Liver (tissue), 9 donors: ENCODE data around the gene NDUFS4. TPM values are rescaled to one million over a fixed set of nuclear protein-coding genes. Genes with fewer than 3 reads are reported as not detected.

Experiments used
- DNase-seq: peaks from one replicate; pipeline ENCODE4 v3.0.0-alpha.2; 2017; ENCODE audit warnings: low spot score
- H3K27ac ChIP-seq, 2 donors: one replicate each; pipeline ENCODE4 v1.7.0; 2013; ENCODE audit warnings: inconsistent platforms in 2 of 2, low read length in 2 of 2, control low read depth in 1 of 2, low read depth in 1 of 2, mild to moderate bottlenecking in 1 of 2
- H3K27me3 ChIP-seq, 4 donors: one replicate each; pipeline versions ENCODE4 v1.6.1 to v1.7.0; 2013; ENCODE audit warnings: low read length in 3 of 4, inconsistent platforms in 1 of 4, mild to moderate bottlenecking in 1 of 4, moderate library complexity in 1 of 4; ENCODE audit not compliant: control insufficient read depth in 4 of 4, insufficient read depth in 4 of 4
- H3K36me3 ChIP-seq, 4 donors: one replicate each; pipeline versions ENCODE4 v1.6.1 to v1.7.0; 2013; ENCODE audit warnings: low read length in 3 of 4, mild to moderate bottlenecking in 3 of 4, low read depth in 1 of 4, moderate library complexity in 1 of 4; ENCODE audit not compliant: control insufficient read depth in 4 of 4, insufficient read depth in 3 of 4
- H3K4me1 ChIP-seq, 4 donors: one replicate each; pipeline versions ENCODE4 v1.6.1 to v1.7.0; 2013; ENCODE audit warnings: low read length in 3 of 4, mild to moderate bottlenecking in 3 of 4, moderate library complexity in 1 of 4; ENCODE audit not compliant: control insufficient read depth in 4 of 4, insufficient read depth in 4 of 4
- H3K4me3 ChIP-seq, 3 donors: one replicate each; pipeline versions ENCODE4 v1.6.1 to v1.7.0; 2013; ENCODE audit warnings: low read length in 3 of 3, control low read depth in 1 of 3, low read depth in 1 of 3, mild to moderate bottlenecking in 1 of 3
- H3K9ac ChIP-seq, 2 donors: one replicate each; pipeline ENCODE4 v1.7.0; 2013; ENCODE audit warnings: low read length in 2 of 2, mild to moderate bottlenecking in 2 of 2, moderate library complexity in 2 of 2, control low read depth in 1 of 2, low read depth in 1 of 2
- H3K9me3 ChIP-seq, 4 donors: one replicate each; pipeline versions ENCODE4 v1.6.1 to v1.7.0; 2013; ENCODE audit warnings: low read length in 3 of 4; ENCODE audit not compliant: control insufficient read depth in 4 of 4
- FOXA1 ChIP-seq: IDR thresholded peaks from 2 replicates; pipeline ENCODE4 v1.6.1; 2016; ENCODE audit warnings: antibody characterized with exemption
- FOXA2 ChIP-seq: IDR thresholded peaks from 2 replicates; pipeline ENCODE4 v1.6.1; 2016; ENCODE audit warnings: antibody characterized with exemption
- GABPA ChIP-seq, 2 donors: IDR thresholded peaks in 1 of 2; conservative IDR thresholded peaks in 1 of 2; 2 replicates each; pipeline ENCODE4 v1.6.1; 2016; ENCODE audit warnings: antibody characterized with exemption in 2 of 2, mild to moderate bottlenecking in 1 of 2, moderate library complexity in 1 of 2
- HNF4A ChIP-seq, 2 donors: conservative IDR thresholded peaks; 2 replicates each; pipeline ENCODE4 v1.6.1; 2016; ENCODE audit warnings: antibody characterized with exemption in 2 of 2, mild to moderate bottlenecking in 2 of 2
- HNF4G ChIP-seq: IDR thresholded peaks from 2 replicates; pipeline ENCODE4 v1.6.1; 2016; ENCODE audit warnings: antibody characterized with exemption
- JUND ChIP-seq, 2 donors: IDR thresholded peaks; 2 replicates each; pipeline ENCODE4 v1.6.1; 2016; ENCODE audit warnings: antibody characterized with exemption in 2 of 2
- NR2F2 ChIP-seq: IDR thresholded peaks from 2 replicates; pipeline ENCODE4 v1.6.1; 2016; ENCODE audit warnings: antibody characterized with exemption
- RAD21 ChIP-seq, 2 donors: IDR thresholded peaks; 2 replicates each; pipeline ENCODE4 v1.6.1; 2016; ENCODE audit warnings: antibody characterized with exemption in 2 of 2, mild to moderate bottlenecking in 2 of 2
- RXRA ChIP-seq, 2 donors: IDR thresholded peaks; 2 replicates each; pipeline ENCODE4 v1.6.1; 2017 to 2018; ENCODE audit warnings: antibody characterized with exemption in 2 of 2, mild to moderate bottlenecking in 1 of 2
- SP1 ChIP-seq: IDR thresholded peaks from 2 replicates; pipeline ENCODE4 v1.6.1; 2018; ENCODE audit warnings: antibody characterized with exemption, mild to moderate bottlenecking
- TAF1 ChIP-seq: conservative IDR thresholded peaks from 2 replicates; pipeline ENCODE4 v1.6.1; 2016; ENCODE audit warnings: antibody characterized with exemption, mild to moderate bottlenecking
- YY1 ChIP-seq: IDR thresholded peaks from 2 replicates; pipeline ENCODE4 v1.6.1; 2016; ENCODE audit warnings: antibody characterized with exemption, mild to moderate bottlenecking
- WGBS: extraction: QIAGEN DNeasy Blood & Tissue Kit; methylation state at CpG from one replicate; pipeline ENCODE4 v1.1.7; 2013; 5-methylcytosine and 5-hydroxymethylcytosine counted together
- polyA plus RNA-seq, 2 donors: library from polyadenylated mRNA; stranded (reverse) in 1 of 2; unstranded in 1 of 2; fragments of 200-250 nt in 1 of 2; fragments of >200 nt in 1 of 2; fragmentation: Nextera tagmentation in 1 of 2; extraction: Ambion mirVana in 1 of 2; gene quantifications; one replicate each; pipeline versions ENCODE4 v1.2.1 to v1.2.3, GENCODE V29; 2013 to 2015
- total RNA-seq, 2 donors: library from RNA; depleted of rRNA; stranded (reverse); fragments of >200 nt; gene quantifications; one replicate each; pipeline ENCODE4 v1.2.3, GENCODE V29; 2014
- TF ChIP-seq, protein P1 (sequence below): IDR thresholded peaks from 2 replicates; pipeline ENCODE4 v1.6.1; 2016; ENCODE audit warnings: antibody characterized with exemption, mild to moderate bottlenecking
- TF ChIP-seq, protein P2 (sequence below): IDR thresholded peaks from 2 replicates; pipeline ENCODE4 v1.6.1; 2016; ENCODE audit warnings: antibody characterized with exemption
- TF ChIP-seq, protein P3 (sequence below): fragments of 150-350 bp; IDR thresholded peaks from 2 replicates; pipeline ENCODE4 v1.5.1; 2017; ENCODE audit warnings: improper control_type of control experiment, low read depth, low read length; ENCODE audit not compliant: missing input control
- TF ChIP-seq, protein P4 (sequence below): IDR thresholded peaks from 2 replicates; pipeline ENCODE4 v1.6.1; 2016; ENCODE audit warnings: antibody characterized with exemption
- TF ChIP-seq, protein P5 (sequence below): IDR thresholded peaks from 2 replicates; pipeline ENCODE4 v1.6.1; 2016; ENCODE audit warnings: antibody characterized with exemption
- donor health status: healthy.
- donor health status: healthy.
- donor health status: healthy.
- donor health status: healthy.
- donor health status: healthy.

Gene NDUFS4
- total and polyA plus RNA-seq, 4 donors = 35.9 to 114 (median 53.4) TPM

DNA sequence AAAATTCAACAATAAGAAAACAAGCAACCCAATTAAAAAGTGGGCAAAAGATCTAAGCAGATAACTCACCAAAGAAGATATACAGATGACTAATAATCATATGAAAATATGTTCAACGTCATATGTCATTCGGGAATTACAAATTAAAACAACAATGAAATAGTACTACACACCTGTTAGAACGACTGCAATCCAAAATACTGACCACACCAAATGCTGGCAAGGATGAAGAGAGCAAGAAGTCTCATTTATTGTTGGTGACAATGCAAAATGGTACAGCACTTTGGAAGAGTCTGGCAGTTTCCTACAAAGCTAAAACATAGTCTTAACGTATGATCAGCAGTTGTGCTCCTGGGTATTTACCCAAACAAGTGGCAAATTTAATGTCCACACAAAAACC, 37.5 kb downstream of the NDUFS4 start:
- Histone ChIP-seq H3K9me3 (no peaks in the 10 kb centered on the region), H3K9ac (no peak overlapping the region), H3K36me3 (no peaks in the 10 kb centered on the region), H3K4me1 (peaks cover 0 to 11% (median 2%) of the 10 kb centered on the region in 4 donors), H3K4me3 (no peak overlapping the region), H3K27me3 (no peaks in the 10 kb centered on the region), H3K27ac (no peak overlapping the region)
- TF ChIP-seq FOXA1 (no peak), GABPA (IDR thresholded peaks at IDR 0.05 in 1 of 2, conservative IDR thresholded peaks at IDR 0.05 in 1 of 2) (no peak), JUND (IDR thresholded peaks at IDR 0.05) (no peak), TAF1 (no peak), HNF4A (conservative IDR thresholded peaks at IDR 0.05) (no peak), SP1 (no peak), HNF4G (no peak), NR2F2 (no peak), RXRA (IDR thresholded peaks at IDR 0.05) (no peak), RAD21 (IDR thresholded peaks at IDR 0.05) (no peak)
- TF ChIP-seq, protein P1, sequence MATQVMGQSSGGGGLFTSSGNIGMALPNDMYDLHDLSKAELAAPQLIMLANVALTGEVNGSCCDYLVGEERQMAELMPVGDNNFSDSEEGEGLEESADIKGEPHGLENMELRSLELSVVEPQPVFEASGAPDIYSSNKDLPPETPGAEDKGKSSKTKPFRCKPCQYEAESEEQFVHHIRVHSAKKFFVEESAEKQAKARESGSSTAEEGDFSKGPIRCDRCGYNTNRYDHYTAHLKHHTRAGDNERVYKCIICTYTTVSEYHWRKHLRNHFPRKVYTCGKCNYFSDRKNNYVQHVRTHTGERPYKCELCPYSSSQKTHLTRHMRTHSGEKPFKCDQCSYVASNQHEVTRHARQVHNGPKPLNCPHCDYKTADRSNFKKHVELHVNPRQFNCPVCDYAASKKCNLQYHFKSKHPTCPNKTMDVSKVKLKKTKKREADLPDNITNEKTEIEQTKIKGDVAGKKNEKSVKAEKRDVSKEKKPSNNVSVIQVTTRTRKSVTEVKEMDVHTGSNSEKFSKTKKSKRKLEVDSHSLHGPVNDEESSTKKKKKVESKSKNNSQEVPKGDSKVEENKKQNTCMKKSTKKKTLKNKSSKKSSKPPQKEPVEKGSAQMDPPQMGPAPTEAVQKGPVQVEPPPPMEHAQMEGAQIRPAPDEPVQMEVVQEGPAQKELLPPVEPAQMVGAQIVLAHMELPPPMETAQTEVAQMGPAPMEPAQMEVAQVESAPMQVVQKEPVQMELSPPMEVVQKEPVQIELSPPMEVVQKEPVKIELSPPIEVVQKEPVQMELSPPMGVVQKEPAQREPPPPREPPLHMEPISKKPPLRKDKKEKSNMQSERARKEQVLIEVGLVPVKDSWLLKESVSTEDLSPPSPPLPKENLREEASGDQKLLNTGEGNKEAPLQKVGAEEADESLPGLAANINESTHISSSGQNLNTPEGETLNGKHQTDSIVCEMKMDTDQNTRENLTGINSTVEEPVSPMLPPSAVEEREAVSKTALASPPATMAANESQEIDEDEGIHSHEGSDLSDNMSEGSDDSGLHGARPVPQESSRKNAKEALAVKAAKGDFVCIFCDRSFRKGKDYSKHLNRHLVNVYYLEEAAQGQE = no peak
- TF ChIP-seq, protein P2, sequence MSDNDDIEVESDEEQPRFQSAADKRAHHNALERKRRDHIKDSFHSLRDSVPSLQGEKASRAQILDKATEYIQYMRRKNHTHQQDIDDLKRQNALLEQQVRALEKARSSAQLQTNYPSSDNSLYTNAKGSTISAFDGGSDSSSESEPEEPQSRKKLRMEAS = no peak
- TF ChIP-seq, protein P3, sequence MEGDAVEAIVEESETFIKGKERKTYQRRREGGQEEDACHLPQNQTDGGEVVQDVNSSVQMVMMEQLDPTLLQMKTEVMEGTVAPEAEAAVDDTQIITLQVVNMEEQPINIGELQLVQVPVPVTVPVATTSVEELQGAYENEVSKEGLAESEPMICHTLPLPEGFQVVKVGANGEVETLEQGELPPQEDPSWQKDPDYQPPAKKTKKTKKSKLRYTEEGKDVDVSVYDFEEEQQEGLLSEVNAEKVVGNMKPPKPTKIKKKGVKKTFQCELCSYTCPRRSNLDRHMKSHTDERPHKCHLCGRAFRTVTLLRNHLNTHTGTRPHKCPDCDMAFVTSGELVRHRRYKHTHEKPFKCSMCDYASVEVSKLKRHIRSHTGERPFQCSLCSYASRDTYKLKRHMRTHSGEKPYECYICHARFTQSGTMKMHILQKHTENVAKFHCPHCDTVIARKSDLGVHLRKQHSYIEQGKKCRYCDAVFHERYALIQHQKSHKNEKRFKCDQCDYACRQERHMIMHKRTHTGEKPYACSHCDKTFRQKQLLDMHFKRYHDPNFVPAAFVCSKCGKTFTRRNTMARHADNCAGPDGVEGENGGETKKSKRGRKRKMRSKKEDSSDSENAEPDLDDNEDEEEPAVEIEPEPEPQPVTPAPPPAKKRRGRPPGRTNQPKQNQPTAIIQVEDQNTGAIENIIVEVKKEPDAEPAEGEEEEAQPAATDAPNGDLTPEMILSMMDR = no peak
- TF ChIP-seq, protein P4, sequence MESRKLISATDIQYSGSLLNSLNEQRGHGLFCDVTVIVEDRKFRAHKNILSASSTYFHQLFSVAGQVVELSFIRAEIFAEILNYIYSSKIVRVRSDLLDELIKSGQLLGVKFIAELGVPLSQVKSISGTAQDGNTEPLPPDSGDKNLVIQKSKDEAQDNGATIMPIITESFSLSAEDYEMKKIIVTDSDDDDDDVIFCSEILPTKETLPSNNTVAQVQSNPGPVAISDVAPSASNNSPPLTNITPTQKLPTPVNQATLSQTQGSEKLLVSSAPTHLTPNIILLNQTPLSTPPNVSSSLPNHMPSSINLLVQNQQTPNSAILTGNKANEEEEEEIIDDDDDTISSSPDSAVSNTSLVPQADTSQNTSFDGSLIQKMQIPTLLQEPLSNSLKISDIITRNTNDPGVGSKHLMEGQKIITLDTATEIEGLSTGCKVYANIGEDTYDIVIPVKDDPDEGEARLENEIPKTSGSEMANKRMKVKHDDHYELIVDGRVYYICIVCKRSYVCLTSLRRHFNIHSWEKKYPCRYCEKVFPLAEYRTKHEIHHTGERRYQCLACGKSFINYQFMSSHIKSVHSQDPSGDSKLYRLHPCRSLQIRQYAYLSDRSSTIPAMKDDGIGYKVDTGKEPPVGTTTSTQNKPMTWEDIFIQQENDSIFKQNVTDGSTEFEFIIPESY = no peak
- no peak for DNase-seq
- WGBS = 95% methylated on average over 4 of the region's 4 CpGs

DNA sequence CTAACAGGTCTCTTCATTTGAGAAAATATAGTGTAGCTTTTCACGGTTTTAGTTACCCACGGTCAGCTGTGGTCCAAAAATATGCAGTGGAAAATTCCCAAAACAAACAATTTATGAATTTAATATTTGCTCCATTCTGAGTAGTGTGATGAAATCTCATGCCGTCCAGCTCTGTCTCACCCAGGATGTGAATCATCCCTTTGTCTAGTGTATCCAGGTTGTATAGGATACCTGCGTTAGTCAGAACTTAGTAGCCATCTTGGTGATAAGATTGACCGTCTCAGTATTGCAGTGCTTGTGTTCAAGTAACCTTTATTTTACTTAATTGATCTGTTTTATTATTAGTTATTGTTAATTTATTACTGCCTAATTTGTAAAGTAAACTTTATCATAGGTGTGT, 41.1 kb downstream of the NDUFS4 start:
- no peak overlapping the region for H3K9ac ChIP-seq
- peaks cover 0 to 5% (median 2%) of the 10 kb centered on the region in 4 donors for H3K36me3 ChIP-seq
- H3K27ac ChIP-seq = no peak overlapping the region
- no peaks in the 10 kb centered on the region for H3K27me3 ChIP-seq
- H3K4me3 ChIP-seq = no peak overlapping the region
- no peak for DNase-seq
- peaks cover 3 to 11% (median 7%) of the 10 kb centered on the region in 4 donors for H3K4me1 ChIP-seq
- WGBS = 93% methylated on average over 5 of the region's 5 CpGs
- no peaks in the 10 kb centered on the region for H3K9me3 ChIP-seq
- TF ChIP-seq JUND (IDR thresholded peaks at IDR 0.05) (no peak), TAF1 (no peak), RXRA (IDR thresholded peaks at IDR 0.05) (no peak), FOXA2 (no peak), SP1 (no peak), YY1 (no peak), HNF4A (conservative IDR thresholded peaks at IDR 0.05) (no peak)
- TF ChIP-seq, protein P5, sequence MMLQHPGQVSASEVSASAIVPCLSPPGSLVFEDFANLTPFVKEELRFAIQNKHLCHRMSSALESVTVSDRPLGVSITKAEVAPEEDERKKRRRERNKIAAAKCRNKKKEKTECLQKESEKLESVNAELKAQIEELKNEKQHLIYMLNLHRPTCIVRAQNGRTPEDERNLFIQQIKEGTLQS = no peak
